GM21423 (cell line): ENCODE measurements around the gene CYB561D2.
"Not testable (repeated sequence)": the region's sequence is repeated elsewhere in the genome, so short reads cannot be mapped to it uniquely, and the experiment has no call there.

Source experiments
- ATAC-seq: cut with Tn5 transposase; IDR thresholded peaks from one replicate; pipeline ENCODE4 v1.9.1; 2021; ENCODE audit warnings: mild to moderate bottlenecking, moderate library complexity; ENCODE audit not compliant: unreplicated experiment

CYB561D2 gene, protein sequence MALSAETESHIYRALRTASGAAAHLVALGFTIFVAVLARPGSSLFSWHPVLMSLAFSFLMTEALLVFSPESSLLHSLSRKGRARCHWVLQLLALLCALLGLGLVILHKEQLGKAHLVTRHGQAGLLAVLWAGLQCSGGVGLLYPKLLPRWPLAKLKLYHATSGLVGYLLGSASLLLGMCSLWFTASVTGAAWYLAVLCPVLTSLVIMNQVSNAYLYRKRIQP

DNA sequence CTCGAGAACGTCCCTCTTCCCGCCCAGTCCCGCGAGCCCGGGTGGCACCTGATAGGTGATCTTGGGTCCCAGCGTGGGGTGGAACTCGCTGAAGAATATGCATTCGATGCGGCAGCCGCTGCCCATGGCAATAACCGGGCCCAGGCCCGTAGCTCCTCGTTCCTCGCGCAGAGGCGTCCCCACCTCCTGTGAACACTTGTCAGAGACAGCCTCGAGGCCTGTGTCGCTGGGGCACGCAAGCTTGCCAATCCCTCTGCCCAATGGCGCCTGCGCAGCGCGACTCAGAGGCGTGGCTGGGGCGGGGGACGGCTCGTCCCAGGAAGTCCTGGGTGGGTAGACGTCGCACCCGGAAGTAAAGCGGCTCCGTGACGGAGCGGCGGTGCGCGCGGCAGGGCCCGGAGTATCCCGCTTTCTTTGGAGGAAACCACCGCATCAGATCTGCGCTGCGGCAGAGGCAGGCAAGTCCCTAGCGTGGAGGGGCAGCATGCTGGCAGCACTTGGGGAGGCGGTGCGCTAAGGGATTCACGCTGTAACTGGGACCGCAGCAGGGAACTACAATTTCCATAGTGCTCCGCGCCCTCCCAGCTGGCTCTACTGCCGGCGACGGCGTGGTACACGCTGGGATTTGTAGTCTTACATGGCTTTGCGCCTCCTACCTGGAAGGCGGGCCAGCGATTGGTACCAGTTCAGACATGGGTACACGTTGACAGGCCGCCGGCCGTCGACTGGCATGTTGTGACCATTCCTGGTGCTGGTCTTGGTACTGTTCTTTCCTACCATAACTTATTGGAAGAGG, at the start of gene CYB561D2, which contains the start of gene NPRL2:
CYB561D2 (plus strand) TSS at position 336 of the 796 bp plus-strand sequence. CDS start 572 bp downstream, outside the sequence.
NPRL2 (minus strand) TSS at position 249 of the 796 bp plus-strand sequence; CDS start at position 126, 123 bp downstream.
- peak; percentile 84 for ATAC-seq

DNA sequence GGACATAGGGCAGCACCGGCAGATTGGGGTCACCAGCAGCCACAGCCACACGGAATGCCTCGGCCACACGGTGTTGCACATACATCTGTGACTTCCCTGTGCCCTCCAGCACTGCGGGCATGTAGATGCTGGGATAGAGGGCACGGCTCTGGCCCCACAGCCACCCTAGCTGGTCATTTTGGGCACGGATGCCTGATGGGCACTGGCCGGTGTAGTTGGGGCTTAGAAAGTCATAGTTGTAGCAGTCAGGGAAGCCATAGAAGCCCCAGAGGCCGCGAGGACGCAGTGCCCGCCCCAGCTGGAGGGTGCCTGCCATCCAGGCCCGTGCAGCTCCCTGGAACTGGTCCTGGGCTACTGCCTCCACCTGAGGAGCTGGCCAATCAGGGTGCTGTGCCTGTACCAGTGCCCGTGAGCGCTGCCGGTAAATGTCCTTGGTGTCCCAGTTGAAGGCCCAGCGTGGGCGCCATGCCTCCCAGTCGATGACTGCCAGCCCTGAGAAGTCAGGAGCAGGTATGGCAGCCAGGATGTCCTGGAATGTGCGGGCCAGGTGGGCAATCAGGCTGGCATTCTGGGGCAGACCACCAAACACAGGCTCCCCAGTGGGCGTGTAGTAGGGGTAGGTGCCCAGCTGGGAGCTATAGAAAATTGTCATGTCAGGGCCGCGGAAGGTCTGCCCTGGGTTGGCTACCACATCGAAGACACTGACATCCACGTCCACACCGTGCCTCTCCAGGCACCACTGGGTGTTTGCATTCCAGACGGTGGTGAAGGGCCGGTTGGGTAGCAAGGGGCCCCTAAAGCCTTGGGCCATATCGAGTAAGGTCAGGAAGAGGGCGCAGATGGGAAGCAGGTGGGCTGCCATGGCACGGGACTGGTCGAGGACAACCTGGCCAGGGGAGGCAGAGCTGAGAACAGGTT, 48.3 kb upstream of the CYB561D2 start:
- no peak for ATAC-seq

DNA sequence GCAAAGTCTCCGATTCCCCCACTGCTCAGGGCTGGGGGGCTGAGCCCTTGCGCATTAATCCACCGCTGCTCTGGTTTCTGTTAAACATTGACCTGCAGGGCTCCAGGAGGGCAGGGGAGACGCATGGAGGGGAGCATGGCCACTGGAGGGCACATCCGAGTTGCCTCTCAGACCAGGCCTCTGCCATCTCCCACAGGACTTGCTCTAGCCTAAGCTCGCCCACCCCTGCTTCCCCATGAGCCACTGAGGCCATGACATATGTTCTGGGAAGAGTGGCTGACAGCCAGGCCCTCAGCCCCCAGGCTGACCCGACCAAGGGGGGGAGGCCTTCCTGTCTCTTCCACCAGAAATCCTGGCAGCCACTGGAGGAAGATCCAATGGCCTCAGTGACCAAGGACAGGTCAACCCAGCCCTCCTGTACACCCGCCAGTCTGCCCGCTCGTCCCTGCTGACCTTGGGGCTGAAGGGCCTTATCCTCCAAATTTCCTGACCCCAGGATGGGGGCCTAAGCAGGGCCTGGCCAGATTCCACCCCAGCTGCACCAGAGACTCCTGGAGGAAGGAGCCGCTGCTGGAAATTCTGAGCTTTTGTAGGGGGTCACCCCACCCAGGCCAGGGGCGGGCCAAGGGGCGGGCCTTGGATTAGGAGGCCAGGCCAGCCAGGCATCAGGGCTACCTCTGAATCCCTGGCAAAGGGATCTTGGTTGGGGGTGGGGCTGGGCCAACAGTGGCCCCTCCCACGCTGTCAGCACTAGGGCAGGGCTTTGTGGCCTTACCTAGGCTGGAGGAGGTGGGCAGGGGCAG, 47.4 kb upstream of the CYB561D2 start, which contains the start of gene HYAL1:
HYAL1 (minus strand) TSS at position 562 of the 803 bp plus-strand sequence. CDS start 618 bp downstream, outside the sequence.
- no peak for ATAC-seq

DNA sequence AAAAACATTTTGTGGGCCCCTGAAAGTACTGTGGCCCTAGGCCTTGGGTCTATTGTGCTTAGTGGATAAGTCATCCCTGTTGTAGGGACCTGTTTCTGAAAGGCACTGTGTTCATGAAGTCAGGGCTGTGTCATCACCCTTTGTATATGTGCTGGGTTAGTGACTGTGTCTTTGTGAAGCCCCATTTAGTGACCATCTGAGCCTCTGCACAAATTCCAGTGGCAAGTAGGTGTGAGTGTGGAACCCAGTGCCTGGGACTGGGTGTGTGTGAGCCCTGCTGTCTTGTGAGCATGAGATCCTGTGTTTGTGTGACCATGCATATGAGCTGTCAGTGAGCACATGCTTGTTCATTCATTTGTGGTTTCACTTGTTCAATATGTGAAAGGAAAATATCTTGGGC, 46.1 kb upstream of the CYB561D2 start:
- no peak for ATAC-seq

DNA sequence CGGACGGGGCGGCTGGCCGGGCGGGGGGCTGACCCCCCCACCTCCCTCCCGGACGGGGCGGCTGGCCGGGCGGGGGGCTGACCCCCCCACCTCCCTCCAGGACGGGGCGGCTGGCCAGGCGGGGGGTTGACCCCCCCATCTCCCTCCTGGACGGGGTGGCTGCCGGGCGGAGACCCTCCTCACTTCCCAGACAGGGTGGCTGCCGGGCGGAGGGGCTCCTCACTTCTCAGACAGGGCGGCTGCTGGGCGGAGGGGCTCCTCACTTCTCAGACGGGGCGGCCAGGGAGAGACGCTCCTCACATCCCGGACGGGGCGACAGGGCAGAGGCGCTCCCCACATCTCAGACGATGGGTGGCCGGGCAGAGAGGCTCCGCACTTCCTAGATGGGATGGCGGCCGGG, 38.6 kb upstream of the CYB561D2 start:
- ATAC-seq, result not testable (repeated sequence)

DNA sequence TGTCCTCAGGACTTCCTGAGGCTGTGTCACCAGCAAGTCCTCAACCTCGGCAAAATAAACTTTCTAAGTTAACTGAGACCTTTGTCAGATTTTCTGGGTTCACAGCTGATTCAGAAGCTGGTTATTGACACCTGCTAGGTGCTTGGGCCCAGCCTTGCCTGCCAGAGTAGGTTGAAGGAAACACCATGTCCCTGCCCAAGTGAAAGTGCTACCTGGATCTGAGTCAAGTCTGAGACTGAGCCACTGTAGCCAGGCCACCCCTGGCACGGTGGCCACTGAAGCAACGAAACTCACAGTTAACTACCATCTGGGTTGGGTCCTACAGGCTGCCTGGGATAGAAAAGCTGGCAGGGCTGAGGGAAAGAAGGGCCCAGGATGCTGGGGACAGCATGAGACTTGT, 36.3 kb upstream of the CYB561D2 start:
- no peak for ATAC-seq

DNA sequence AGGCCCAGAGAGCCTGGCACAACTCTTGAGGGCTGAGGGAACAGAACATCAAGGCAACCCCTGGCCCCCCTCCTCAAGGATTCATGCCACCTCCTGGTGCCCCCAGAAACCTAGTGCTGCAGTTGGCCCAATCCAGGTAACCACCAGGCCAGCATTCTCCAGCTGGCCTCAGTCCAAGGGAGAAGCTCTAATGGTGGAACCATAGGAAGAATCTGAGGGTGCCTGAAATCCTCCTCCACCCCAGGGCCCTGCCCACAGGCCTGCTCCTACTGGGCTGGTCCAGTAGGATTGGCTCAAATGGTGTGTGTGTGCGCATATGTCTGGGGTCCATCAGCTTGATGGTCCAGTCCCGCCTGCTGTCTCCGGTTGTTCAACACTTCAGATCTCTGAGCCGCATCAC, 35.8 kb upstream of the CYB561D2 start:
- no peak for ATAC-seq

DNA sequence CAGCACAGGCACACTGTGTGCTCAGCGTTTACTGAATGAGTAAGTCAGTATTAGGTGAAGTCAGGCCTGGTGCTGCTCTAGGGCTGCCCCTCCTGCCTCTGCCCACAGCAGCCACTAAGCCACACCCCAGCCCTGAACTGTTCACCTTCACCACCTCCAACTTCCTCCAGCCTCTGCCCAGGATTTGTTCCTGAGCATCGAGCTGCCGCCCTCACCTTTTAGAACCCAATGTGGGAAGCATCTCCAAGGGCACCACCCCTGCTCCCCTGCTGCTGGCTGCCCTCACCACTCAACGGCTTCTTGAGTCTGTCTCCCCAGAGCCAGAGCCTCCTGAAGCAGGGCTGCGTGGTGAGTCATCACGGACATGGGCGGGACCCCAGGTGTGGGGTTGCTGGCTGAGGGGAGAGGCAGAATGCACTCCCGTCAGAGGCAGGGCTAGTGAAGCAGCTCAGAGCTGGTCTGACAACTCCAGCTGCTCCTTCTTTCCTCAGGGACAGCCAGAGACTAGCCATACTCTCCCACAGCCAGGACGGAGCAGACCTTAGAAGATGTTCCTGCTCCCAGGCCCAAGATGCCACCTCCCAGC, 33.9 kb upstream of the CYB561D2 start:
- ATAC-seq, result no peak

DNA sequence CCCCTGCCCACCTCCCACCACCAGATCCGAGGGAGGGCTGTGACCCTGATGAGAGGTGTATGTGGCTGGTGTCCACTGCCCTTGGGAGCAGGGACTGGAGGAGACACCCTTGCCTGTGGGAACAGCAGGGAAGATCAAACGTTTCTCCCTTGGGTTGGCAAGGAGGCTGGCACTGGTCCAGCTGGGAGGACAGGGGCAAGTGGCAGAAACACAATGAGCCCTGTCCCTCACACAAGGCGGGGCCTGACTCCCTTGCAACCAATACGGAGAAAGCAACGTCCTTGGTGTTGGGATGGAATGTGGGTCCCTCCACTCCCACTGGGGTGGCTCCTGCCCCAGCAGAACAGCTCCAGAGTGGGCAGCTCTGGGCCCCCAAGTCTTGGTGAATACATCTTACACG, 33.4 kb upstream of the CYB561D2 start:
- no peak for ATAC-seq

DNA sequence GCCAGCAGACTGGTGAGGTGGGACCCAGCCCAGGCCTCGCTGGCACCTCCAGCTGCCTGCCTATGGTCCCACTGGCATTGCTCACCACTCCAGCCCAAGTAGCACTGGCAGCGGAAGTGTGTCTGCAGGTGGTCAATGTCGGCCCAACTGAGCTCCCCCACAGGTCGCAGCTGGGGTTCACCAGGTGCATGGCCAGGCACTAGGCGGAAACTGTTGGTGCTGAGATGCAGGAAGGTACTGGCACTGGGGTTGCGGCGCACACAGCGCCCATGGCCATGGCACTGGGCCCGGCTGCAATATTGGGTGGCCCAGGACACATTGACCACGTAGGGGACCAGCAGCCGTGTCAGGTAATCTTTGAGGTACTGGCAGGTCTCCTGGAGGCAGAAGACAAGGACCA, 32.5 kb upstream of the CYB561D2 start:
- ATAC-seq, result no peak

DNA sequence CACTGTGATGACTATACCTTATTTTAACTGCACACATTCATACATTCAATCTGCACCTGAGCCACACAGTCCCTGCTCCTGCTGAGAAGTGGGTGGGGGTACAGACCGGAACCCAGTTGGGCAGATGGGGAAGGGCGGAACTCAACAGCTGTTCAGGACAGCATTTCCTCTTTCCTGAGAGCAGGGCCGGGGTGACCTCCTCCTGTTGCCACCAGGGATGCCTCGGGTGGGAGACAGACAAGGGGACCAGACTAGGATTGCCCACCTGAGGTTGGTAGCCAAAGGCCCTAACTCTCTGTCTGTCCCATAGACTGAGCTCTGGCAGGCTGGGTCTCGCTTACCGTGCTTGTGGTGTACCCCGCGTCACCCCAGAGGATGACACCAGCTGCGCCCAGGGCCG, 32.0 kb upstream of the CYB561D2 start:
- ATAC-seq, result no peak

DNA sequence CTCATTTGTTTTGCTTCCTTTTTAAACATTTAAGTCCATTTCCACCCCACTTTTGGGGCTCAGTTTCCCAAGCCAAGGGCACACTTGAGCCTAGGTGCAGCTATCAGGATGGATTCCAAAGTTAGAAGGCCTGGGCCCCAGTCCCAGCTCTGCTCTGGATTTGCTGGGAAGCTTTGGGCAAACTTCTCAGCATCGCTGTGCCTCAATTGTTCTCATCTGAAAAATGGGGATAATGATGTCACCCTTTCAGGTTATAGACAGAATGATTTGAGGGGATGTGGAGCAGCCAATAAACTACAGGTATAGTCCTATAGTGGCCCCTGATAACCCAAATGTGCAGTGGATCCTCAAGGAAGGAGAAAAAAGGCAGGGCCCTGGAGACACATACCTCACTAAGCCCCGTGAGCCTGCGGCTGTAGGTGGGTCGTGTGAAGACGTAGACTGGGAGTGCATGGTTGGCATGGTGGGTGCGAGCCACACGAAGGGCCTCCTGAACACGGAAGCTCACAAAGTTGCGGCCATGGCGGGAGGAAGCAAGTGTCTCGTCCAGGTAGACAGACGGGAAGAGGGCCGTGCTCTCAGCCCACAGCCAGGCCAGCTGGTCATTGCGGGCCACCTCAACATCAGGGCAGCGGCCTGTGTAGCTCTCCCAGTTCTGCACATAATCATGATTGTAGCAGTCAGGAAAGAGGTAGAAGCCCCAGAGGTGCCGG, 31.3 kb upstream of the CYB561D2 start:
- no peak for ATAC-seq

DNA sequence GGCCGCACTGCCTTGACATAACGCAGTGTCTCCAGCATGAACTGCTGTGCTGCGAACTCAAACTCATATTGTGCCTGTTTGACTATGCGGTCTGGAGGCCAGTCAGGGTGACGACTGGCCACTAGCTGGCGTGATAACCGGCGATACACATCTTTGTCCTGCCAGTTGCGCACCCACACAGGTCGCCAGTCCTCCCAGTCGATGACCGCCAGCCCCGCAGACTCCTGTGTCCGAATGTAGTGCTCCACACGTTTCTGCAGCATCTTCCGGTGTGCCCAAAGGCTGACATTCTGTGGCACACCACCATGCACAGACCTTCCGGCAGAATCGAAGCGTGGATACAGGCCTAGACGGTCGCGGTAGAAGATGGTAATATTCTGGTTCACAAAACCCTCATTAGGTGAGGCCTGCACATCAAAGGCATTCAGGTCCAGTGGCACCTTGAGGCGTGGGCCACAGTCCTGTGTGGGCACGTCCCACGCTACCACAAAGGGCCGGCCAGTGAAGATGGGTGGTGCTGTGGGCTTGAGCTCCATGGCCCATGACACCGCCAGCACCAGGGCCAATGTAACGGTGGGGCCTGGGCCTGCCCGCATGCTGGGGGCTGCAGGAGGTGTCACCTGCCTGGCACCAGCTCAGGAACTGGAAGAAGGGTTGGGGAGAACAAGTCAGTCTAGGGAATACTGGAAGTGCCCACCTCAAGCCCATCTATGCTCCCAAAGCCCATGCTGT, 30.6 kb upstream of the CYB561D2 start:
- ATAC-seq, result no peak

DNA sequence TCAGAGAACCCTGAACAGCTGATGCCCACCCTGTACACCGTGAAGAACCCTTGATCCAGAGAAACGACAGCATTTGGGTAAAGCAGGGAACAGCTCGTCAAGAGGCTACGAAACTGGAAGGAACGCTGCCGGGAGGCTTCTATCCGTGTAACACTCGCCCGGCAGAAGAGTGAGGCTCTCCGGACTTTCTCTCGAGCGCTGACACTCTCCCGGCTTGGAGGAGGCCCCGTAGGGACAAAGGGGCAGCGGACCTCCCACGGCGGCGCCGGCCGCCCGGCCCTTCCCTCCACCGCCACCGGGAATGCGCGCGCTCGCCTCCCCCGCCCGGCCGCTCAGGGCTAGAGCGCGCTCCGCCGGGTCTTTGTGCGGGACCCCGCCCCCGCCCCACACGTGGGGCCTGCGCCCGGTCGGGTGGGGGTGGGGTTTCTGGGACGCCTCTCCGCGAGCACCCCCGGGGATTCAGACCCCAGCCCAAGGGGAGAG, 29.8 kb upstream of the CYB561D2 start:
- peak; percentile 45 for ATAC-seq

DNA sequence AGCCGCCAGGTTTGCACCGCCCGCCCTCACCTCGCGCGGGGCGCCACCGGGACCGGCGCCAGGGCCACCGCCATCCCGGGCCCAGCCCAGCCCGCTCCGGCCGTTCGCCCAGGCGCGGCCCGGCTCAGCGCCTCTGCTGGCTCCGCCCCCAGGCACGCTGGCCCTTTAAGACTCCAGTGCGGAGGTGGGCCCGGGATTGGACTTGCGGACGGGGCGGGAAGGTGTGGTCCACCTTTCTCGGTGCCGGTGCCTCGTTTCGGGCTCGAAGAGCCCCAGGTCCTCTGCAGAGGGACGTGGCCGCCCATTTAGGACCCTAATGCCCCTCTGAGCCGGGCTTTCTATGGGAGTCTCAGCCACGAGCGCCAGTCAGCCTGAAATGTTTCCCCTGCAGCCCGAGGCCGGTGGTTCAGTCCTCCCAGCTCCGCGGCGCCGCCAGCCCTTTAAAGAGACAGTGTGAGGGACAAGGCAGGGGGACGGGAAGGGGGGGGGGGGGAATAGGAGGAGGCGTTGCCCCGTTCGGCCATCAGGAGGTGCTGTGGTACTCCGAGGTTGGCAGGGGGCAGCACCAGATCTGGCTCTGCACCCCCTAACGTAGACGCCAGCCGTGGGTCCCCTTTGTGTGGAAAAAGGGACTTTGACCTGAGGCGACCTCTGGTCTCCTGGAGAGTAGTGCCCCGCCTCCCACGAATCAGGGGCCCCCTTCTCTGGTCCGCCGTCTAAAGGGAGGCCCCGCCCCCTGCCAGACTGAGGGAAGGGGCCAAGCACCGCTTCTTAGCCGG, 29.1 kb upstream of the CYB561D2 start:
- ATAC-seq, result peak; percentile 83

DNA sequence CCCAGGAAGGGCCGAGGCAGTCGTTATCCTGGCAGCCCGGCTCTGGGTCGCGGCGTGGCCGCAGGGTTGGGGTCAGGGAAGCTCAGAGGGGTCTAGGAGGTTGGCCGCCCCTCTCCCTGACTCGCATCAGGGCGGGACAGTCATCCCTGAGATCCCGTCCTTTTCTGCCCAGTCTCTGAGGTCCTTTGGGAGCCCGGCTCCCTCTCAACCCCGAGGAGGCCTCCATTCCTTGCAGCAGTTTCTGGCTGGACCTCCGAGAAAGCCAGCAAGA, 28.6 kb upstream of the CYB561D2 start:
- no peak for ATAC-seq

DNA sequence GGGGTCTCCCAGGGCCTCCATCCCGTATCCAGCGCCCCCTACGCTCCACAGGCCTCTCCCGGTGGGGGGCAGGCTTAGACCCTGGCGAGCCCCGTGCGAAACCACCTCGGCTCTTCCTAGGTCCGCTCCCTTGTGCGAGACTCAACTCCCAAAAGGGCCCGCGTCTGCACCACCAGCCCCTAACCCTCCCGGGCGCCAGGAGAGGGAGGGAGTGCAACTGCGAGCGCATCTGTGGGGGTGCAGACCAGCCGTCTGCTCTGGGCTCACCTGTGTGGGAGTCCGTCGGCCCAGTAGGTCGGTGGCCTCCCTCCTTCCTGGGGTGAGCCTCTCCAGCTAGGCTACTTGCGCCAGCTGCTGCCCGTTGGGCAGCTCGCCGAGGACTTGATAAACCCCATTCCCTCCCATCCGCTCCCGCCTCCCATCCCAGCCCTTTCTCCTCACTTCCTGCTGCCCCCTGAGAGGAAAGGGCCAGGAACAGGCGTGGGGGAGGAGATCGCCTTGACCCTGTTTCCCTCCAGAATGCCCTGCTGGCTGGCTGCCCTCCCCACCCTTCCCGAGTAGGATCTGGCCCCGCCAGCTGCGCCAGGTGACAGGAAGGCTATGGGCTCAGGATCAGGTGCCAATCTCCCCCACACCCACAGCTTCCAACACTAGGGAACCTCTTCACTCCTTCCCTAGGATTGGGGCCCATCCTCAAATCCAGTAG, 28.1 kb upstream of the CYB561D2 start, which contains the start of gene HYAL2:
HYAL2 (minus strand) TSS at position 360 of the 706 bp plus-strand sequence. CDS start 2,256 bp downstream, outside the sequence.
- no peak for ATAC-seq
